Measurements from ENCODE around the gene SMARCAL1. TPM values are rescaled to one million over a fixed set of nuclear protein-coding genes. Genes with fewer than 3 reads are reported as not detected.

Gene SMARCAL1
- total and polyA plus RNA-seq, 2 of the 13 experiments (the other 11 are each of a cell fraction or from before 2014, with no cell fraction given), result 12.7 to 21.3 TPM

GRCh38 chr2:216423071-216423470 is 10.8 kb downstream of the SMARCAL1 start (continued):
- TF ChIP-seq ZFP36 (IDR thresholded peaks at IDR 0.05; ENCODE audit: borderline replicate concordance, low read depth, low read length, partially characterized antibody) (no peak), SMAD9 (CRISPR knock-in tag; IDR thresholded peaks at IDR 0.05) (no peak), HOXA5 (CRISPR knock-in tag; IDR thresholded peaks at IDR 0.05) (no peak), REST (IDR thresholded peaks at IDR 0.05; ENCODE audit: borderline replicate concordance in 1 of 2, low read depth in 1 of 2, low read length in 2 of 2) (no peak), ZNF143 (CRISPR knock-in tag; IDR thresholded peaks at IDR 0.05) (no peak), ATF1 (CRISPR knock-in tag; IDR thresholded peaks at IDR 0.05) (no peak), KMT2A (CRISPR knock-in tag; IDR thresholded peaks at IDR 0.05) (no peak), KDM6A (CRISPR knock-in tag; IDR thresholded peaks at IDR 0.05; ENCODE audit: low read depth) (no peak), HMG20A (CRISPR knock-in tag; IDR thresholded peaks at IDR 0.05; ENCODE audit: borderline replicate concordance) (no peak), MAFG (CRISPR knock-in tag; IDR thresholded peaks at IDR 0.05) (no peak), MBNL3 (CRISPR knock-in tag; conservative IDR thresholded peaks at IDR 0.05) (no peak), ZNF850 (CRISPR knock-in tag; conservative IDR thresholded peaks at IDR 0.05) (no peak)

GRCh38 chr2:216424274-216424673 is 12.0 kb downstream of the SMARCAL1 start:
- 100% methylated on average over 1 of the region's 1 CpG for WGBS (ENCODE audit: low lambda C conversion rate)
- intact Hi-C loops (cut with micrococcal nuclease; ENCODE audit: unreplicated experiment) (no loop called here), in situ Hi-C loops (cut with HindIII; ENCODE audit: extremely low pct_ligation_motif_present, low pct_unique_long_range_greater_than_20kb) (no loop called here)
- ATAC-seq (no peak), DNase-seq (ENCODE audit: low spot score) (no peak), FAIRE-seq (no peak)
- peaks cover 29 to 58% of the 10 kb centered on the region in 2 experiments for H3K36me3 ChIP-seq (replicated peaks in 1 of 2; ENCODE audit: control insufficient read depth in 1 of 2, insufficient read depth in 2 of 2, low read length in 2 of 2)
- no peak overlapping the region for H2AFZ ChIP-seq (ENCODE audit: low read length)
- no peaks in the 10 kb centered on the region for H3K4me1 ChIP-seq (ENCODE audit: insufficient read depth, low read length)
- no peaks in the 10 kb centered on the region for H3K79me2 ChIP-seq (ENCODE audit: insufficient read depth, low read length)
- H3K9ac ChIP-seq (ENCODE audit: insufficient read depth, low read depth, low read length), result no peak overlapping the region
- CTCF ChIA-PET (ENCODE audit: low intra/inter-chr PET ratio, low total read pairs), result no interaction called here
- no peaks in the 10 kb centered on the region for H3K27me3 ChIP-seq (ENCODE audit: control insufficient read depth in 1 of 2, insufficient read depth in 2 of 2, low read length in 2 of 2)
- H3K27ac ChIP-seq (ENCODE audit: extremely low read length, insufficient read depth, low read length), result no peak overlapping the region
- POLR2A ChIA-PET, result no interaction called here
- H4K20me1 ChIP-seq (ENCODE audit: insufficient read depth, low read length), result no peaks in the 10 kb centered on the region
- no TSS peak for BruUV-seq (replicated peaks)
- H3K9me3 ChIP-seq (ENCODE audit: low read length), result no peaks in the 10 kb centered on the region
- no peak overlapping the region for H3K4me2 ChIP-seq (ENCODE audit: low read depth, low read length)
- no peak overlapping the region for H3K4me3 ChIP-seq (replicated peaks in 1 of 3; ENCODE audit: insufficient read depth in 1 of 3, low read depth in 2 of 3, low read length in 3 of 3)
- TF ChIP-seq PRDM4 (CRISPR knock-in tag; IDR thresholded peaks at IDR 0.05; ENCODE audit: borderline replicate concordance), result no peak
